Suprapubic skin (tissue), 4 donors: Measurements from ENCODE around the gene EPB41L1. TPM values are rescaled to one million over a fixed set of nuclear protein-coding genes. Genes with fewer than 3 reads are reported as not detected.

Experiments
- DNase-seq, 2 donors: peaks; one replicate each; pipeline ENCODE4 v3.0.0-alpha.2; 2019; ENCODE audit warnings: low spot score in 2 of 2
- H3K27ac ChIP-seq: fragments of 200-600 bp; sonication (generic); one replicate; pipeline ENCODE4 v1.5.1; 2019
- H3K27me3 ChIP-seq: fragments of 200-600 bp; sonication (generic); one replicate; pipeline ENCODE4 v1.5.1; 2019
- H3K36me3 ChIP-seq: fragments of 200-600 bp; sonication (generic); one replicate; pipeline ENCODE4 v1.5.1; 2019
- H3K4me1 ChIP-seq: fragments of 200-600 bp; sonication (generic); one replicate; pipeline ENCODE4 v1.5.1; 2019
- H3K4me3 ChIP-seq: fragments of 200-600 bp; sonication (generic); one replicate; pipeline ENCODE4 v1.5.1; 2019; ENCODE audit warnings: mild to moderate bottlenecking
- H3K9me3 ChIP-seq: fragments of 200-600 bp; sonication (generic); one replicate; pipeline ENCODE4 v1.5.1; 2019
- CTCF ChIP-seq, 2 donors: fragments of 200-600 bp in 1 of 2; fragments of 450-650 bp in 1 of 2; sonication (generic) in 1 of 2; IDR thresholded peaks; one replicate each; pipeline ENCODE4 v1.5.1; 2016 to 2019; ENCODE audit warnings: antibody characterized with exemption in 2 of 2, mild to moderate bottlenecking in 1 of 2, moderate library complexity in 1 of 2
- EP300 ChIP-seq: sonication (generic); formaldehyde crosslinking; IDR thresholded peaks from one replicate; pipeline ENCODE4 v1.6.1; 2017; ENCODE audit warnings: antibody characterized with exemption
- POLR2A ChIP-seq, 2 donors: fragments of 450-650 bp; IDR thresholded peaks; one replicate each; pipeline ENCODE4 v1.6.1; 2017; ENCODE audit warnings: antibody characterized with exemption in 2 of 2, mild to moderate bottlenecking in 2 of 2, moderate library complexity in 2 of 2
- POLR2AphosphoS5 ChIP-seq, 3 donors: sonication (generic); formaldehyde crosslinking; IDR thresholded peaks; one replicate each; pipeline ENCODE4 v1.6.1; 2017; ENCODE audit warnings: antibody characterized with exemption in 3 of 3
- WGBS: methylation state at CpG from one replicate; pipeline ENCODE4 v1.1.5; 2018; 5-methylcytosine and 5-hydroxymethylcytosine counted together
- total RNA-seq, 4 donors: library from RNA; depleted of rRNA; stranded (reverse); fragments of >200 nt; gene quantifications; one replicate each; pipeline ENCODE4 v1.1.0, GENCODE V29; 2016

EPB41L1 gene
- total RNA-seq, 4 donors from 2014 or later: 14.3 to 27.9 (median 21.4) TPM

GRCh38 chr20:36181934-36182603 lies 27.5 kb downstream of the EPB41L1 start:
- Histone ChIP-seq H3K4me1 (no peaks in the 10 kb centered on the region), H3K4me3 (no peak overlapping the region), H3K9me3 (no peaks in the 10 kb centered on the region), H3K27ac (no peak overlapping the region), H3K36me3 (peaks cover 27% of the 10 kb centered on the region), H3K27me3 (no peaks in the 10 kb centered on the region)
- no peak for DNase-seq
- 87% methylated on average over 8 of the region's 8 CpGs for WGBS
- TF ChIP-seq POLR2A (IDR thresholded peaks at IDR 0.05) (no peak), POLR2AphosphoS5 (IDR thresholded peaks at IDR 0.05) (no peak), EP300 (no peak), CTCF (IDR thresholded peaks at IDR 0.05) (no peak)

GRCh38 chr20:36182604-36183154 lies 28.1 kb downstream of the EPB41L1 start:
- no peak for DNase-seq
- TF ChIP-seq POLR2AphosphoS5 (IDR thresholded peaks at IDR 0.05) (no peak), CTCF (IDR thresholded peaks at IDR 0.05) (no peak), POLR2A (IDR thresholded peaks at IDR 0.05) (no peak), EP300 (no peak)
- H3K36me3 ChIP-seq: peaks cover 30% of the 10 kb centered on the region
- no peaks in the 10 kb centered on the region for H3K27me3 ChIP-seq
- no peak overlapping the region for H3K4me3 ChIP-seq
- WGBS: 87% methylated on average over 6 of the region's 6 CpGs
- H3K27ac ChIP-seq: no peak overlapping the region
- no peaks in the 10 kb centered on the region for H3K9me3 ChIP-seq
- H3K4me1 ChIP-seq: no peaks in the 10 kb centered on the region

GRCh38 chr20:36183155-36183944 lies 28.8 kb downstream of the EPB41L1 start:
- WGBS: 78% methylated on average over 8 of the region's 8 CpGs
- no peak for DNase-seq
- H3K4me3 ChIP-seq: no peak overlapping the region
- no peak for TF ChIP-seq POLR2AphosphoS5 (IDR thresholded peaks at IDR 0.05)
- TF ChIP-seq EP300: no peak
- no peak for TF ChIP-seq POLR2A (IDR thresholded peaks at IDR 0.05)
- no peak for TF ChIP-seq CTCF (IDR thresholded peaks at IDR 0.05)
- no peaks in the 10 kb centered on the region for H3K9me3 ChIP-seq
- peaks cover 30% of the 10 kb centered on the region for H3K36me3 ChIP-seq
- H3K4me1 ChIP-seq: no peaks in the 10 kb centered on the region
- no peak overlapping the region for H3K27ac ChIP-seq
- H3K27me3 ChIP-seq: no peaks in the 10 kb centered on the region

GRCh38 chr20:36184816-36185776 lies 30.6 kb downstream of the EPB41L1 start:
- 95% methylated on average over 15 of the region's 15 CpGs for WGBS
- DNase-seq: no peak
- Histone ChIP-seq H3K27me3 (no peaks in the 10 kb centered on the region), H3K9me3 (no peaks in the 10 kb centered on the region), H3K4me1 (no peaks in the 10 kb centered on the region), H3K36me3 (peaks cover 46% of the 10 kb centered on the region), H3K4me3 (no peak overlapping the region), H3K27ac (no peak overlapping the region)
- TF ChIP-seq POLR2A (IDR thresholded peaks at IDR 0.05) (no peak), CTCF (IDR thresholded peaks at IDR 0.05) (no peak), EP300 (no peak), POLR2AphosphoS5 (IDR thresholded peaks at IDR 0.05) (no peak)
